HepG2 (cell line): ENCODE results near the gene SDK1.

ENCODE experiments used
- TF ChIP-seq, protein P1 (sequence below): sonication (generic); formaldehyde crosslinking; IDR thresholded peaks from 2 replicates; pipeline ENCODE4 v1.4.0; 2020; ENCODE audit warnings: missing genetic modification reagents, borderline replicate concordance
- TF ChIP-seq, protein P2 (sequence below): sonication (generic); formaldehyde crosslinking; IDR thresholded peaks from 2 replicates; pipeline ENCODE4 v1.5.0; 2020; ENCODE audit warnings: mild to moderate bottlenecking, missing genetic modification reagents, moderate library complexity
- TF ChIP-seq, protein P3 (sequence below): IDR thresholded peaks from 2 replicates; pipeline ENCODE4 v1.6.1; 2016; ENCODE audit warnings: low read depth, borderline replicate concordance

DNA sequence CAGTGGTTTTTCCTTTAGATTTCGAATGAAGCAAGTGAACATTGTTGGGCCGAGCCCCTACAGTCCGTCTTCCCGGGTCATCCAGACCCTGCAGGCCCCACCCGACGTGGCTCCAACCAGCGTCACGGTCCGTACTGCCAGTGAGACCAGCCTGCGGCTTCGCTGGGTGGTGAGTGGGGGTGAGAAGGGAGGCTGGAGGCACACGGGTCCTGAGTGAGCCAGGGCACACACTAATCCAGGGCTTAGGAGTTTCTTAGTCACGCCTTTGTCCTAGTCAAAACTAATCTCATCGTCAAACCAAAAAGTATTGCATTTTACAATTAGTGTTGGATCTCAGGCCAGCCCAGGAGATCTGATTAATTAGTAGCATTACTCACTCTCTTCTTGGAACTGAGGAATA, 812.2 kb downstream of the SDK1 start:
- TF ChIP-seq, protein P1, sequence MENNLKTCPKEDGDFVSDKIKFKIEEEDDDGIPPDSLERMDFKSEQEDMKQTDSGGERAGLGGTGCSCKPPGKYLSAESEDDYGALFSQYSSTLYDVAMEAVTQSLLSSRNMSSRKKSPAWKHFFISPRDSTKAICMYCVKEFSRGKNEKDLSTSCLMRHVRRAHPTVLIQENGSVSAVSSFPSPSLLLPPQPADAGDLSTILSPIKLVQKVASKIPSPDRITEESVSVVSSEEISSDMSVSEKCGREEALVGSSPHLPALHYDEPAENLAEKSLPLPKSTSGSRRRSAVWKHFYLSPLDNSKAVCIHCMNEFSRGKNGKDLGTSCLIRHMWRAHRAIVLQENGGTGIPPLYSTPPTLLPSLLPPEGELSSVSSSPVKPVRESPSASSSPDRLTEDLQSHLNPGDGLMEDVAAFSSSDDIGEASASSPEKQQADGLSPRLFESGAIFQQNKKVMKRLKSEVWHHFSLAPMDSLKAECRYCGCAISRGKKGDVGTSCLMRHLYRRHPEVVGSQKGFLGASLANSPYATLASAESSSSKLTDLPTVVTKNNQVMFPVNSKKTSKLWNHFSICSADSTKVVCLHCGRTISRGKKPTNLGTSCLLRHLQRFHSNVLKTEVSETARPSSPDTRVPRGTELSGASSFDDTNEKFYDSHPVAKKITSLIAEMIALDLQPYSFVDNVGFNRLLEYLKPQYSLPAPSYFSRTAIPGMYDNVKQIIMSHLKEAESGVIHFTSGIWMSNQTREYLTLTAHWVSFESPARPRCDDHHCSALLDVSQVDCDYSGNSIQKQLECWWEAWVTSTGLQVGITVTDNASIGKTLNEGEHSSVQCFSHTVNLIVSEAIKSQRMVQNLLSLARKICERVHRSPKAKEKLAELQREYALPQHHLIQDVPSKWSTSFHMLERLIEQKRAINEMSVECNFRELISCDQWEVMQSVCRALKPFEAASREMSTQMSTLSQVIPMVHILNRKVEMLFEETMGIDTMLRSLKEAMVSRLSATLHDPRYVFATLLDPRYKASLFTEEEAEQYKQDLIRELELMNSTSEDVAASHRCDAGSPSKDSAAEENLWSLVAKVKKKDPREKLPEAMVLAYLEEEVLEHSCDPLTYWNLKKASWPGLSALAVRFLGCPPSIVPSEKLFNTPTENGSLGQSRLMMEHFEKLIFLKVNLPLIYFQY = no peak
- TF ChIP-seq, protein P2, sequence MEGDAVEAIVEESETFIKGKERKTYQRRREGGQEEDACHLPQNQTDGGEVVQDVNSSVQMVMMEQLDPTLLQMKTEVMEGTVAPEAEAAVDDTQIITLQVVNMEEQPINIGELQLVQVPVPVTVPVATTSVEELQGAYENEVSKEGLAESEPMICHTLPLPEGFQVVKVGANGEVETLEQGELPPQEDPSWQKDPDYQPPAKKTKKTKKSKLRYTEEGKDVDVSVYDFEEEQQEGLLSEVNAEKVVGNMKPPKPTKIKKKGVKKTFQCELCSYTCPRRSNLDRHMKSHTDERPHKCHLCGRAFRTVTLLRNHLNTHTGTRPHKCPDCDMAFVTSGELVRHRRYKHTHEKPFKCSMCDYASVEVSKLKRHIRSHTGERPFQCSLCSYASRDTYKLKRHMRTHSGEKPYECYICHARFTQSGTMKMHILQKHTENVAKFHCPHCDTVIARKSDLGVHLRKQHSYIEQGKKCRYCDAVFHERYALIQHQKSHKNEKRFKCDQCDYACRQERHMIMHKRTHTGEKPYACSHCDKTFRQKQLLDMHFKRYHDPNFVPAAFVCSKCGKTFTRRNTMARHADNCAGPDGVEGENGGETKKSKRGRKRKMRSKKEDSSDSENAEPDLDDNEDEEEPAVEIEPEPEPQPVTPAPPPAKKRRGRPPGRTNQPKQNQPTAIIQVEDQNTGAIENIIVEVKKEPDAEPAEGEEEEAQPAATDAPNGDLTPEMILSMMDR (CRISPR knock-in tag) = no peak
- TF ChIP-seq, protein P3, sequence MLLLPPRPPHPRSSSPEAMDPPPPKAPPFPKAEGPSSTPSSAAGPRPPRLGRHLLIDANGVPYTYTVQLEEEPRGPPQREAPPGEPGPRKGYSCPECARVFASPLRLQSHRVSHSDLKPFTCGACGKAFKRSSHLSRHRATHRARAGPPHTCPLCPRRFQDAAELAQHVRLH (CRISPR knock-in tag) = no peak
